Natural killer cell (primary cell): Measurements from ENCODE around the gene DNAH3. TPM values are rescaled to one million over a fixed set of nuclear protein-coding genes. Genes with fewer than 3 reads are reported as not detected.
"Not testable (repeated sequence)": the region's sequence is repeated elsewhere in the genome, so short reads cannot be mapped to it uniquely, and the experiment has no call there.

Experiments used
- ATAC-seq, 3 donors: fragments of 150-1000 bp in 2 of 3; fragments of 200-7000 bp in 1 of 3; cut with Tn5 transposase; 1 replicate in 1 of 3; 2 replicates in 2 of 3; pipeline ENCODE4 v1.10.0; 2021; ENCODE audit warnings: mild to moderate bottlenecking in 2 of 3, moderate library complexity in 2 of 3
- DNase-seq, 2 donors: peaks; one replicate each; pipeline versions ENCODE4 v3.0.0 to v3.0.0-alpha.2; 2013 to 2021; ENCODE audit warnings: mixed read lengths in 1 of 2
- H3K27ac ChIP-seq: one replicate; pipeline ENCODE4 v1.5.1; 2013; ENCODE audit warnings: mild to moderate bottlenecking, low read length
- H3K27me3 ChIP-seq: one replicate; pipeline ENCODE4 v1.6.1; 2013; ENCODE audit warnings: low read length; ENCODE audit not compliant: control insufficient read depth, insufficient read depth
- H3K36me3 ChIP-seq: one replicate; pipeline ENCODE4 v1.6.1; 2013; ENCODE audit warnings: low read length; ENCODE audit not compliant: control insufficient read depth, insufficient read depth
- H3K4me1 ChIP-seq: one replicate; pipeline ENCODE4 v1.6.1; 2013; ENCODE audit warnings: low read length; ENCODE audit not compliant: control insufficient read depth, insufficient read depth
- H3K4me3 ChIP-seq: one replicate; pipeline ENCODE4 v1.5.1; 2013; ENCODE audit warnings: low read length
- H3K9me3 ChIP-seq: one replicate; pipeline ENCODE4 v1.6.1; 2013; ENCODE audit warnings: low read length; ENCODE audit not compliant: control insufficient read depth, insufficient read depth
- H3K27ac Mint-ChIP-seq, 2 donors: one replicate each; pipeline ENCODE4 v1.8.0; 2022; ENCODE audit warnings: mild to moderate bottlenecking in 2 of 2, mixed read lengths in 2 of 2, moderate library complexity in 1 of 2
- H3K27me3 Mint-ChIP-seq, 2 donors: one replicate each; pipeline ENCODE4 v1.8.0; 2022; ENCODE audit warnings: low read depth in 2 of 2, mixed read lengths in 2 of 2
- H3K36me3 Mint-ChIP-seq: one replicate; pipeline ENCODE4 v1.8.0; 2022; ENCODE audit warnings: mixed read lengths
- H3K4me1 Mint-ChIP-seq, 2 donors: one replicate each; pipeline ENCODE4 v1.8.0; 2022; ENCODE audit warnings: mixed read lengths in 2 of 2
- H3K4me3 Mint-ChIP-seq: one replicate; pipeline ENCODE4 v1.8.0; 2022; ENCODE audit warnings: mild to moderate bottlenecking, moderate library complexity, mixed read lengths
- H3K9me3 Mint-ChIP-seq, 2 donors: one replicate each; pipeline ENCODE4 v1.8.0; 2022; ENCODE audit warnings: mixed read lengths in 2 of 2
- CTCF ChIP-seq: fragments of 200-600 bp; IDR thresholded peaks from one replicate; pipeline ENCODE4 v1.8.0; 2022; ENCODE audit warnings: antibody characterized with exemption
- WGBS: methylation state at CpG from one replicate; pipeline ENCODE4 v1.1.7; 2013; ENCODE audit warnings: missing lambda C conversion rate; ENCODE audit not compliant: insufficient coverage; 5-methylcytosine and 5-hydroxymethylcytosine counted together
- intact Hi-C: fragments of 100-400 bp; cut with micrococcal nuclease; formaldehyde crosslinking; loops from one replicate; pipeline ENCODE4 v1.14.2; 2022
- total RNA-seq, 4 donors: library from RNA; stranded (reverse); fragments of 120-200 nt in 1 of 4; gene quantifications; one replicate each; pipeline versions ENCODE4 v1.2.3 to v1.2.4, GENCODE V29; 2013 to 2022

DNAH3 gene
- total RNA-seq, 3 donors from 2014 or later (not counting 1 experiment from before 2014, with no cell fraction given), result not detected

DNA sequence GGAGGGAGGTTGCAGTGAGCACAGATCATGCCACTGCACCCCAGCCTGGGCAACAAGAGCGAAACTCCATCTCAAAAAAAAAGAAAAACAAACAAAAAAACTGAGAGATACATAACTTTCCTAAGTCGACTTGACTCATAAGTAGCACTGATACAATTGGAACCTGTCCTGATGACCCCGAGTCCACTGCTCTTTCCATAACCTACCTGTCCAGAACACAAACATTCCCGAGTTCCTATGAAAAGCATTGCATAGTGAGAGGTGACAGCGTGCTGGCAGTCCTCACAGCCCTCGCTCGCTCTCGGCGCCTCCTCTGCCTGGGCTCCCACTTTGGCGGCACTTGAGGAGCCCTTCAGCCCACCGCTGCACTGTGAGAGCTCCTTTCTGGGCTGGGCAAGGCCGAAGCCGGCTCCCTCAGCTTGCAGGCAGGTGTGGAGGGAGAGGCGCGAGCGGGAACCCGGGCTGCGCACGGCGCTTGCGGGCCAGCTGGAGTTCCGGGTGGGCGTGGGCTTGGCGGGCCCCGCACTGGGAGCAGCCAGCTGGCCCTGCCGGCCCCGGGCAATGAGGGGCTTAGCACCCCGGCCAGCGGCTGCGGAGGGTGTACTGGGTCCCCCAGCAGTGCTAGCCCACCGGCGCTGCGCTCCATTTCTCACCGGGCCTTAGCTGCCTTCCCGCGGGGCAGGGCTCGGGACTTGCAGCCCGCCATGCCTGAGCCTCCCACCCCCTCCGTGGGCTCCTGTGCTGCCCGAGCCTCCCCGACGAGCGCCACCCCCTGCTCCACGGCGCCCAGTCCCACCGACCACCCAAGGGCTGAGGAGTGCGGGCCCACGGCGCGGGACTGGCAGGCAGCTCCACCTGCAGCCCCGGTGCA lies 1.7 kb upstream of the DNAH3 start:
- H3K27ac Mint-ChIP-seq, H3K9me3 ChIP-seq, H3K4me3 ChIP-seq, H3K4me1 Mint-ChIP-seq, H3K27ac ChIP-seq, H3K27me3 ChIP-seq, DNase-seq, intact Hi-C loops, H3K9me3 Mint-ChIP-seq, H3K4me1 ChIP-seq, H3K36me3 ChIP-seq, H3K4me3 Mint-ChIP-seq, H3K36me3 Mint-ChIP-seq, ATAC-seq: not testable (repeated sequence)
- 89% methylated on average over 51 of the region's 51 CpGs for WGBS
- peaks cover 8 to 15% of the 10 kb centered on the region in 2 donors for H3K27me3 Mint-ChIP-seq

GRCh38 chr16:21145738-21146137 lies 4.9 kb downstream of the DNAH3 start:
- no peaks in the 10 kb centered on the region for H3K36me3 Mint-ChIP-seq
- Histone ChIP-seq H3K36me3 (no peaks in the 10 kb centered on the region), H3K27ac (no peak overlapping the region), H3K27me3 (no peaks in the 10 kb centered on the region), H3K4me3 (no peak overlapping the region), H3K9me3 (no peaks in the 10 kb centered on the region), H3K4me1 (no peaks in the 10 kb centered on the region)
- TF ChIP-seq CTCF, result no peak
- DNase-seq, result no peak
- intact Hi-C loops, result no loop called here
- no peak for ATAC-seq
- H3K4me3 Mint-ChIP-seq, result no peak overlapping the region
- no peak overlapping the region for H3K27ac Mint-ChIP-seq
- H3K4me1 Mint-ChIP-seq, result no peaks in the 10 kb centered on the region
- no peaks in the 10 kb centered on the region for H3K9me3 Mint-ChIP-seq
- 76% methylated on average over 5 of the region's 5 CpGs for WGBS
- peaks cover 11 to 18% of the 10 kb centered on the region in 2 donors for H3K27me3 Mint-ChIP-seq

- no peak overlapping the region for H3K27ac Mint-ChIP-seq
- no peaks in the 10 kb centered on the region for H3K4me1 Mint-ChIP-seq
- Histone ChIP-seq H3K9me3 (no peaks in the 10 kb centered on the region), H3K4me3 (no peak overlapping the region), H3K4me1 (no peaks in the 10 kb centered on the region), H3K36me3 (no peaks in the 10 kb centered on the region), H3K27me3 (no peaks in the 10 kb centered on the region), H3K27ac (no peak overlapping the region)
- 58% methylated on average over 8 of the region's 8 CpGs for WGBS
- no peak overlapping the region for H3K4me3 Mint-ChIP-seq
- DNase-seq, result no peak
- intact Hi-C loops, result no loop called here
- no peak for ATAC-seq
- TF ChIP-seq CTCF, result no peak
- H3K9me3 Mint-ChIP-seq, result no peaks in the 10 kb centered on the region
- H3K36me3 Mint-ChIP-seq, result no peaks in the 10 kb centered on the region
- H3K27me3 Mint-ChIP-seq, result peaks cover 7 to 8% of the 10 kb centered on the region in 2 donors
These were observed 16.6 kb downstream of the DNAH3 start for GRCh38 chr16:21134053-21134452.

- intact Hi-C loops, result no loop called here
- H3K4me3 ChIP-seq, result no peak overlapping the region
- Mint-ChIP-seq H3K9me3 (no peaks in the 10 kb centered on the region), H3K4me3 (no peak overlapping the region), H3K27ac (no peak overlapping the region), H3K27me3 (peaks cover 7 to 8% of the 10 kb centered on the region in 2 donors), H3K4me1 (no peaks in the 10 kb centered on the region), H3K36me3 (no peaks in the 10 kb centered on the region)
- 99% methylated on average over 3 of the region's 3 CpGs for WGBS
- no peaks in the 10 kb centered on the region for H3K36me3 ChIP-seq
- H3K27ac ChIP-seq, result no peak overlapping the region
- no peak for DNase-seq
- TF ChIP-seq CTCF, result no peak
- ATAC-seq, result no peak
- no peaks in the 10 kb centered on the region for H3K9me3 ChIP-seq
- no peaks in the 10 kb centered on the region for H3K4me1 ChIP-seq
- no peaks in the 10 kb centered on the region for H3K27me3 ChIP-seq
These were observed 19.8 kb downstream of the DNAH3 start for GRCh38 chr16:21130811-21131210.
